HUES64 (cell line): ENCODE results near the gene DLG2.

Experiments
- H3K27ac ChIP-seq: 2 replicates; pipeline ENCODE4 v1.7.0; 2013; ENCODE audit warnings: low read depth, low read length, inconsistent platforms
- H3K27me3 ChIP-seq: 2 replicates; pipeline ENCODE4 v1.6.1; 2013; ENCODE audit warnings: mild to moderate bottlenecking, low read length; ENCODE audit not compliant: insufficient read depth
- H3K36me3 ChIP-seq: 2 replicates; pipeline ENCODE4 v1.6.1; 2013; ENCODE audit warnings: mild to moderate bottlenecking, low read length; ENCODE audit not compliant: insufficient read depth
- H3K4me1 ChIP-seq: 2 replicates; pipeline ENCODE4 v1.6.1; 2013; ENCODE audit warnings: mild to moderate bottlenecking, low read length, moderate library complexity; ENCODE audit not compliant: insufficient read depth
- H3K4me3 ChIP-seq: 2 replicates; pipeline ENCODE4 v1.5.1; 2013; ENCODE audit warnings: mild to moderate bottlenecking, low read length, moderate library complexity
- H3K9ac ChIP-seq: 2 replicates; pipeline ENCODE4 v1.6.1; 2013; ENCODE audit warnings: mild to moderate bottlenecking, low read depth, low read length
- H3K9me3 ChIP-seq: 2 replicates; pipeline ENCODE4 v1.6.1; 2013; ENCODE audit warnings: low read depth, low read length; ENCODE audit not compliant: insufficient read depth
- WGBS: fragments of 150-250, 120-280 bp; methylation state at CpG from one replicate; pipeline ENCODE4 v1.1.7; 2013; ENCODE audit warnings: missing lambda C conversion rate; 5-methylcytosine and 5-hydroxymethylcytosine counted together

Gene DLG2

DNA sequence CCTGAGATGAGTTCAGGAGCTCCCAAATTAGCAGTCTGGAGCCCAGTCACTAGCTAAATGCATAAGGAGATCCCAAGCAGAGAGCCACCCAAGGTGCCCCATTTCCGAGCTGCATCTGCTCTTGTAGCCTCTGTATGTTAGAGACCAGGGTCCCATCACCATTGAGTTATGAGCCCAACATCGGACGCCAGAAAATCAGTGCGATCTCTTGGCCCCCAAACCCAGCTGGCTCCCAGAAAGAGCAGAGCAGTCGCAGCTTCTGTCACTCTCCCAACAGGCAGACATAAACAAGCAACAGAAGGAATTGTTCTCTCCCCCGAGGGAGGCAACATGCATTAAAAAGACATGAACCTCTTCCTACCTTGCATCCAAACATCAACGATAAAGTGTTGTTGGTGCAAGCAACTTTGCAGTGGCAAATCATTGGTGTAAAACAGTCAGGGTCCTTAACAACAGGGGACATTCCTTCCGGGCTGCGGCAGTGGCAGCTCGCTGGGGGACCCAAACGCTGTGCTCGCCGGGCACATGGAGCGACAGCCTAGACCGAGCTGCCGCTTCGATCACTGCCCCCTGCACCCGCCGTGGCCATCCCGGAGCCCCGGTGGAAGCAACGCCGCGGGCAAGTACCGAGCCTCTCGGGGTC, 907.1 kb downstream of the DLG2 start:
- Histone ChIP-seq H3K9ac (0 out of 2 replicates have a peak overlapping the region, but pooled peaks have one; percentile 14), H3K27ac (peak overlapping the region; percentile 67; the same call in 1 of the 2 replicates), H3K27me3 (peaks cover 31% of the 10 kb centered on the region), H3K4me3 (peak overlapping the region; percentile 71), H3K36me3 (no peaks in the 10 kb centered on the region), H3K9me3 (no peaks in the 10 kb centered on the region), H3K4me1 (peaks cover 14% of the 10 kb centered on the region)
- under 1% methylated on average over 26 of the region's 26 CpGs for WGBS

GRCh38 chr11:84714316-84714780, 912.8 kb downstream of the DLG2 start:
- Histone ChIP-seq H3K27ac (no peak overlapping the region), H3K4me1 (peaks cover 4% of the 10 kb centered on the region; the same call in 1 of the 2 replicates), H3K36me3 (no peaks in the 10 kb centered on the region), H3K4me3 (no peak overlapping the region), H3K9ac (no peak overlapping the region; the same call in 1 of the 2 replicates), H3K9me3 (no peaks in the 10 kb centered on the region), H3K27me3 (peaks cover 20% of the 10 kb centered on the region)
- WGBS = 17% methylated on average over 1 of the region's 1 CpG

DNA sequence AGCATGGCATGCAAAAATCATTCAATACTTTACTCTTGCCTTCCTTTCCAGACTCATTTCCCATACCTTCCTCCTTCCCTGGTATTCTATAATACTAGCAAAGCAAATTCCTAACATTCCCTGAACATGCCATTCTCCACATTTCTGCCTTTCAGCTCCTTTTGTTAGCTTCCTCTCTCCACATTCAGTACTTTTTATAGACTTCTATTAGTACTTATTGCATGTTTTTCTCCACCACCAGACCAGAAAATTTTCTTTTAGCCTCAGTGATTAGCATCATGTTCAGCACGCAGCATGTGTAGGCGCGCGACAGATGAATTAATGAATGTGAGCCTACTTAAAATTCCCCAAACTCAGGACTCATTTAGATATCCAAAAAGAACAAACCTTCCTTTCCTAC, 935.3 kb downstream of the DLG2 start:
- WGBS = 93% methylated on average over 4 of the region's 4 CpGs
- peak overlapping the region; percentile 87 for H3K27ac ChIP-seq
- H3K9me3 ChIP-seq = no peaks in the 10 kb centered on the region
- no peaks in the 10 kb centered on the region for H3K27me3 ChIP-seq
- peak overlapping the region; percentile 57 for H3K9ac ChIP-seq
- no peak overlapping the region; the same call in 1 of the 2 replicates for H3K4me3 ChIP-seq
- no peaks in the 10 kb centered on the region for H3K36me3 ChIP-seq
- peaks cover 26% of the 10 kb centered on the region for H3K4me1 ChIP-seq

DNA sequence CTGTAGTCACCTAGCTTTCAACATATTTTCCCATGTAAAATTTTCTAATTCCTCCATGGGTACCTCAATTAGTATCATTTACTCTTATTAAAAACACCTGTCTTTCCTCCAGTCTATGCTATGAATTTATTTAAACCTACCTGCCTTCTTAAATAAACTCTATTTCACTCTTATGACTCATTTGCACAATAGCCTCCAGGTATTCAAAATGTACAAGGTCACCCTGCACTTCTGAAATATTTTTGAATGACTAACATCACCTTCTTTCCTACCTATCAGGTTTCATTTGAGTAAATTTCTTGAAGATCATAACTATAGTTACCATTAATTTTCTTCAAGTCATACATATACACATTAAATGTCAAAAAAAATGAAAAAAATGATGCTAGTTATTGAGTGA, 939.7 kb downstream of the DLG2 start:
- Histone ChIP-seq H3K27ac (no peak overlapping the region), H3K9me3 (no peaks in the 10 kb centered on the region), H3K4me3 (no peak overlapping the region), H3K9ac (no peak overlapping the region), H3K36me3 (no peaks in the 10 kb centered on the region), H3K27me3 (no peaks in the 10 kb centered on the region), H3K4me1 (peaks cover 15% of the 10 kb centered on the region)

DNA sequence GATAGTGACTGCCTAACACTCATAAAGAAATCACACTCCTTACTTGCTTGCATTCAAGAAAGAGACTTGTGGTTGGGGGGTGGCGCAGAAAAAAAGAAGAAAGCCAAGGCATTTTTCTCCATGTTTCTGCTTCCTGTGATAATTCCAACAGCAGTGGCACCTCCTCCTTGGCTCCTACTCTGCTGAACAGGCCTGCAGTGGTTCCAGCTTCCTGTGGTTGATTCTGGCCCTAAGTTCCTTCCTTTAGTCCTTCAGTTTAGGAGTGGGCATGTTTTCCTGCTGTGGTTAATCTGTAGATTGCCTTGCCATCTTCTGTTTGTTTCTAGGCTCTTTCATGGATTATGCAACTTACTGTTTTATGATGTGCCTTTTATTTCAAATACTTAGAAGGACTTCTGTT, 940.4 kb downstream of the DLG2 start:
- Histone ChIP-seq H3K9me3 (no peaks in the 10 kb centered on the region), H3K4me1 (peaks cover 7% of the 10 kb centered on the region), H3K4me3 (no peak overlapping the region), H3K27ac (no peak overlapping the region), H3K36me3 (no peaks in the 10 kb centered on the region), H3K27me3 (no peaks in the 10 kb centered on the region), H3K9ac (no peak overlapping the region)
- WGBS = 91% methylated on average over 1 of the region's 1 CpG

DNA sequence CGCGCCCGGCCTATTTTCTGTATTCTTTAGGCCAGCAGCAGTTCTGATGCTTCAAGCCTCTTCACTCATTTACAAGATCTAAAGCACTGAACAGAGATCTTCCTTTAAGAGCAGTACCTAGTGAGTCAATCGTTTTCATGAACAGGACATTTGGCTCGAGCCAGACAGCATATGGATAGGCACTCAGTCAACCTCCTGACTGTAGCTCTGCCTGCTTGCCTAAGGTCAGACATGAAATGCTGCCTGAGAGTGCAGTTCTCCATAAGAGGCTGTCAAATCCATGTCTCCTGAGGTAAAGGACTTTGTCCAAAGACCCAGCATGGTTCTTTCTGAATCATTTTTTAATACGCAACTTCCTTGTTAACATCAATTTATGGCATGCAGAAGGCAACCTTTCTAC, 941.2 kb downstream of the DLG2 start:
- Histone ChIP-seq H3K27ac (no peak overlapping the region), H3K4me1 (0 out of 2 replicates have a peak, but pooled peaks cover under 1% of the 10 kb centered on the region), H3K9ac (no peak overlapping the region), H3K27me3 (no peaks in the 10 kb centered on the region), H3K36me3 (no peaks in the 10 kb centered on the region), H3K4me3 (no peak overlapping the region), H3K9me3 (no peaks in the 10 kb centered on the region)
- 95% methylated on average over 6 of the region's 6 CpGs for WGBS

DNA sequence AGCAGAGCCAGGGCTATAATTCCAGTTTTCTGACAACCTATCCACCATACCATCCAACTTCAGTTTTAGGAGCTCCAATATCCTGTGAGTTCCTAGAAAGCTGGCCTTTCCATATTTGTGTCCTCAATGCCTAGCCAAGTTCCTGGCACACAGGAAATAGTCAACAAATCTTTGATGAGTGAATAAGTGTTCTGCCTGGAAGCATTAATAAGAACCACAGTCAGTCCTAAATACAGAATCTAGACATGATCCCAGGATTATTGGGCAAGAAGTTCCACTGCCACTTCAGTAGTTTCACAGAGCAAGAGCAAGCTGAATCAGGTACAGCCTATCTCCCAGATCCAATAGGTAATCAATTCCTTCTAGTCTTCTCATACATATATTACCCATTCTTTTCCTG, 942.0 kb downstream of the DLG2 start:
- Histone ChIP-seq H3K4me1 (no peaks in the 10 kb centered on the region), H3K9me3 (no peaks in the 10 kb centered on the region), H3K9ac (no peak overlapping the region), H3K27ac (no peak overlapping the region), H3K27me3 (no peaks in the 10 kb centered on the region), H3K36me3 (no peaks in the 10 kb centered on the region), H3K4me3 (no peak overlapping the region)

GRCh38 chr11:84681456-84681855, 945.7 kb downstream of the DLG2 start:
- 95% methylated on average over 2 of the region's 2 CpGs for WGBS

GRCh38 chr11:84675396-84676025, 951.6 kb downstream of the DLG2 start:
- 93% methylated on average over 5 of the region's 5 CpGs for WGBS
- no peak overlapping the region for H3K27ac ChIP-seq
- H3K9ac ChIP-seq = no peak overlapping the region
- no peaks in the 10 kb centered on the region for H3K27me3 ChIP-seq
- H3K36me3 ChIP-seq = no peaks in the 10 kb centered on the region
- no peaks in the 10 kb centered on the region for H3K9me3 ChIP-seq
- peaks cover 20% of the 10 kb centered on the region for H3K4me1 ChIP-seq
- no peak overlapping the region for H3K4me3 ChIP-seq

More at GRCh38 chr11:84681456-84681855, 945.7 kb downstream of the DLG2 start:
- H3K4me3 ChIP-seq = no peak overlapping the region
- H3K9ac ChIP-seq = no peak overlapping the region
- H3K36me3 ChIP-seq = no peaks in the 10 kb centered on the region
- no peaks in the 10 kb centered on the region for H3K27me3 ChIP-seq
- H3K4me1 ChIP-seq = no peaks in the 10 kb centered on the region; the same call in 1 of the 2 replicates
- H3K9me3 ChIP-seq = no peaks in the 10 kb centered on the region
- H3K27ac ChIP-seq = no peak overlapping the region

- Histone ChIP-seq H3K4me1 (peaks cover 20% of the 10 kb centered on the region), H3K4me3 (no peak overlapping the region), H3K27ac (0 out of 2 replicates have a peak overlapping the region, but pooled peaks have one; percentile 20), H3K9me3 (no peaks in the 10 kb centered on the region), H3K27me3 (no peaks in the 10 kb centered on the region), H3K9ac (no peak overlapping the region), H3K36me3 (no peaks in the 10 kb centered on the region)
Observed at GRCh38 chr11:84673753-84674152, 953.4 kb downstream of the DLG2 start.

GRCh38 chr11:84671325-84671999, 955.7 kb downstream of the DLG2 start:
- H3K9me3 ChIP-seq = no peaks in the 10 kb centered on the region
- WGBS = 88% methylated on average over 4 of the region's 4 CpGs
- H3K36me3 ChIP-seq = no peaks in the 10 kb centered on the region
- H3K27me3 ChIP-seq = no peaks in the 10 kb centered on the region
- peaks cover 20% of the 10 kb centered on the region for H3K4me1 ChIP-seq
- H3K4me3 ChIP-seq = no peak overlapping the region
- no peak overlapping the region for H3K9ac ChIP-seq
- no peak overlapping the region for H3K27ac ChIP-seq
